Fibroblast of mammary gland (primary cell): Measurements from ENCODE around the gene NUDCD2.

ENCODE experiments used
- DNase-seq: peaks from one replicate; pipeline ENCODE4 v3.0.0-alpha.2; 2010; ENCODE audit warnings: low read depth
- H3K4me3 ChIP-seq: 2 replicates; pipeline ENCODE4 v1.5.1; 2011; ENCODE audit warnings: low read depth, mild to moderate bottlenecking, low read length, moderate library complexity; ENCODE audit not compliant: control insufficient read depth
- TF ChIP-seq, protein P1 (sequence below): conservative IDR thresholded peaks from 2 replicates; pipeline ENCODE4 v1.5.1; 2011; ENCODE audit warnings: low read depth, low read length, inconsistent platforms; ENCODE audit not compliant: control insufficient read depth, insufficient read depth

Gene NUDCD2

DNA sequence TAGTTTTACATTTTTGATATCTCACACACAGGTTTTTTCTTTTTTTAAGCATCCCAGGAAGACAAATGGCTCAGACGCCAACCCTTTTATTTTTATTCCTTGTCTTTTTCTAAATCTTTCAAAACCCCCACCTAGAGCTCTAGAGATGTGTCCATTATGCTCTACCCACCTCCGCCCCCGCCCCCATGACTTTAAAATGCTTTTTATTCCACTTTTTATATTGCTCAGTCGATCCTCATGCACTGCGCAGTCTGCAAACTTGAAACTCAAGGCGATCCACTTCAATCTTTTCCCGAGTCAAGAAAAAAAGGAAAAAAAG is 45.1 kb upstream of the NUDCD2 start:
- TF ChIP-seq, protein P1, sequence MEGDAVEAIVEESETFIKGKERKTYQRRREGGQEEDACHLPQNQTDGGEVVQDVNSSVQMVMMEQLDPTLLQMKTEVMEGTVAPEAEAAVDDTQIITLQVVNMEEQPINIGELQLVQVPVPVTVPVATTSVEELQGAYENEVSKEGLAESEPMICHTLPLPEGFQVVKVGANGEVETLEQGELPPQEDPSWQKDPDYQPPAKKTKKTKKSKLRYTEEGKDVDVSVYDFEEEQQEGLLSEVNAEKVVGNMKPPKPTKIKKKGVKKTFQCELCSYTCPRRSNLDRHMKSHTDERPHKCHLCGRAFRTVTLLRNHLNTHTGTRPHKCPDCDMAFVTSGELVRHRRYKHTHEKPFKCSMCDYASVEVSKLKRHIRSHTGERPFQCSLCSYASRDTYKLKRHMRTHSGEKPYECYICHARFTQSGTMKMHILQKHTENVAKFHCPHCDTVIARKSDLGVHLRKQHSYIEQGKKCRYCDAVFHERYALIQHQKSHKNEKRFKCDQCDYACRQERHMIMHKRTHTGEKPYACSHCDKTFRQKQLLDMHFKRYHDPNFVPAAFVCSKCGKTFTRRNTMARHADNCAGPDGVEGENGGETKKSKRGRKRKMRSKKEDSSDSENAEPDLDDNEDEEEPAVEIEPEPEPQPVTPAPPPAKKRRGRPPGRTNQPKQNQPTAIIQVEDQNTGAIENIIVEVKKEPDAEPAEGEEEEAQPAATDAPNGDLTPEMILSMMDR: no peak
- no peak for DNase-seq
- peak overlapping the region; percentile 81 for H3K4me3 ChIP-seq

- DNase-seq: peak; percentile 65
- TF ChIP-seq, protein P1: no peak
These were observed 44.4 kb upstream of the NUDCD2 start for GRCh38 chr5:163504079-163504931.

GRCh38 chr5:163503106-163504078 is 43.5 kb upstream of the NUDCD2 start:
- peak; percentile 89 for DNase-seq
- TF ChIP-seq, protein P1: peak; percentile 47
- peak overlapping the region; percentile 81 for H3K4me3 ChIP-seq

More at GRCh38 chr5:163504079-163504931, 44.4 kb upstream of the NUDCD2 start:
- peak overlapping the region; percentile 81 for H3K4me3 ChIP-seq

- DNase-seq: no peak
- H3K4me3 ChIP-seq: peak overlapping the region; percentile 81
- TF ChIP-seq, protein P1: no peak
These were observed 42.6 kb upstream of the NUDCD2 start for GRCh38 chr5:163502521-163502920.

GRCh38 chr5:163498886-163499285 is 39.0 kb upstream of the NUDCD2 start:
- H3K4me3 ChIP-seq: no peak overlapping the region
- DNase-seq: peak; percentile 30
- TF ChIP-seq, protein P1: no peak

DNA sequence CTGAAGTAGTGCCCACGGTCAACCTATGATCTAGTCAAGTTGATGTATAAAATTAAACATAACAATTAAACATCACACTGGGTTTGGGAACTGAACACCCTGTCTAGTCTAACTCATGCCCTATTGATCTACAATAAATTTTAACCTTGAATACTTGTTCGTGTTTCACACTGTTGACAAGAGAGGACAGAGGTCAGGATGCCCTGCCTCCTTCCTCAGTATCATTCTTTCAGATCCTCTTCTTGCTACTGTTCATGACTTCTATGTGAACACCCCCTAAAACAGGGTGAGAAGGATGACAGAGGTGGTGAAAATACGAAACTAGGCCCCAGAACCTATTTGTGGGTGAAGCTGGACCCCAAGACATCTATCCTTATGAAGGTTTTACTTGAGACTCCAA is 37.4 kb upstream of the NUDCD2 start:
- H3K4me3 ChIP-seq: no peak overlapping the region
- TF ChIP-seq, protein P1: no peak
- no peak for DNase-seq
